CD4-positive, alpha-beta T cell treated with Interleukin-12 subunit alpha and Interleukin-12 subunit beta, for 1 hour (primary cell): ENCODE data around the gene SLC39A3.

Experiments used
- DNase-seq: peaks from one replicate; pipeline ENCODE4 v3.0.0-alpha.2; 2020

SLC39A3 gene

DNA sequence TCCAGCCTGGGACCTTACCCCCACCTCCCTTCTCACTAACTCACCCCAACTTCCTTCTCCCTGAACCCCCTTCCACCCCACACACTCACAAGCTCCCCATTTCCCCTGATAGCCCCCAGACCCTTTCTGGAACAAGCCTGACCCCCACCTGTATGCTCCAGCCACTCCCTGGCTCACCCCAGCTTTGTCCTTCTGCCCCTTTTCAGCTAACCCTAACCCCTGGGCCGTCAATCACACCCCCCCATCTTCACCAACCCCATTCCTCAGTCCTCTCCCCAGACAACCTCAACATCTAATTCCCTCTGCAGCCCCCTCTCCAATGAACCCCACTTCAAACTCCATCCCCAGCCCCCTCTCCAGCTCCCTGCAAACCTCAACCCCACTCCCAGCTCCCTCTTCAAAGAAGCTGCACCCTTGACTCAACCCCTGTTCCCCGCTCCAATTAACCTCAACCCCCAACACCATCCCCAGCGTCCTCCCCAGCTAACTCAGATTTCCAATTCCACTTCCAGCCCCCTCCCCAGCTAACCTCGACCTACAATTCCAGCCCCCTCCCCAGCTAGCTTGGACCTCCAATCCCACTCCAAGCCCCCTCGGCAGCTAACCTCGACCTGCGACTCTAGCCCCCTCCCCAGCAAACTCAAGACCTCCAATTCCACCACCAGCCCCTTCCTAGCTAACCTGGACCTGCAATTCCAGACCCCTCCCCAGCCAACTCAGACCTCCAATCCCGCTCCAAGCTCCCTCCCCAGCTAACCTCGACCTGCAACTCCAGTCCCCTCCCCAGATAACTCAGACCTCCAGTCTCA lies 38.3 kb downstream of the SLC39A3 start:
- DNase-seq = no peak

DNA sequence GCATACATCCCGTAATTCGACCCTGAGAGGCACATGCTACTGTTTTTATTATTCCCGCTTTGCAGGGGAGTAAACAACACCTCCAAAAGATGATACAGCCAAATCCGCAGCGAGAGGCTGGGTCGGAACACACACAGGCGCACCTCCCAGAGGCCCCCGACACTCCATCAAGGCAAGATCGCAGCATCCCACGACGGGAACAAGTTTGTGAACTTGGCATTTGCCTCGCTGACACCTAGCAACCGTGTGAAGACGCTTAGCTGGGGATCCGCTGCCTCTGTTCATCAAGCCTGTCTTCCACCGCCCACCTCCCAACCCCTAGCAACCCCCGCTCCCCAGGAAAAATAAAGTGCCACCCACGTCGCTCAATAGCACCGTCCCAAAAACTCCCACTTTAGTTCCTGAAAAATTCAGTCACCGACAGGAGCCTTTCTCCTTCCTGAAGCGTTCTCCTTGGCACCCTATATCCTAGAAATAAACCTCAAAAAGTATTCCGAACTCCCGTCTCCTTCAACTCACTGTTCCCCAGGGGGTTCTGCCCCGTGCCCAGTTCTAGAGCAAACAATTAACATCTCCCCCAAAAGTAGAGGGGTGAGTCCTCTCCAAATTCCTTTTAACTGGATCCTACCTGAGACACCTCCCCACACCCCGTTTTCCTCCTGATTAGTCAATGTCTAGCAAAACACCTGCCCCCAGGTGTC lies 39.0 kb downstream of the SLC39A3 start:
- DNase-seq = no peak

DNA sequence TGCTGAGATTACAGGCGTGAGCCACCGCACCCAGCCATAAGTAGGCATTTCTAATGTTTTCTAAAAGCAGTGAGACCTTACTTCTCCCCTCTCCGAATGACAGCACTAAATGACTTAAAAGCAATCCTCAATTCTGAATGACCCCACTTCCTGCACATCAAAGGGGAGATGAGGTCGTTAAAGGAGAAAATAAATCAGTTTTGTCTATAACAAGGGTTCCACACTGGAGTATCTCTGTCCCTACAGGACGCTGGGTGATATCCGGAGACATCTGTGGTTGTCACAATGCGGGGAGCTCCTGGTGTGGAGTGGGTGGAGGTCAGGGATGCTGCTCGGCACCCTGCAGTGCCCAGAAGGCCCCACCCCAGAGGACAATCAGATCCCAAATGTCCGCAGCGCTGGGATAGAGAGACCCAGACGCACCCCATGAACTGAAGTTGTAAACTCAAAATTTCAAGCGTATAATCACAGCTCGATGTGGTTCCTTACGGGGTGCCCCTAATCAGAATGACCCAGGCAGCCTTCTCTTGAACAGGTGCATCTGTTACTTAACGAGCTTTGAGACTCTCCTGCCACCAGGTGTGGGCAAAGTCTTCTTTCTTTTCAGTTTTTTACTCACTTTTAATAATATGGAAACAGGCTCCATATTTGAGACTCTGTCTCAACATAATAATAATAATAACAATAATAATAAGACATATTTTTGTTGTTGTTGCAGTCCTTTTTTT lies 40.2 kb downstream of the SLC39A3 start:
- DNase-seq = no peak

DNA sequence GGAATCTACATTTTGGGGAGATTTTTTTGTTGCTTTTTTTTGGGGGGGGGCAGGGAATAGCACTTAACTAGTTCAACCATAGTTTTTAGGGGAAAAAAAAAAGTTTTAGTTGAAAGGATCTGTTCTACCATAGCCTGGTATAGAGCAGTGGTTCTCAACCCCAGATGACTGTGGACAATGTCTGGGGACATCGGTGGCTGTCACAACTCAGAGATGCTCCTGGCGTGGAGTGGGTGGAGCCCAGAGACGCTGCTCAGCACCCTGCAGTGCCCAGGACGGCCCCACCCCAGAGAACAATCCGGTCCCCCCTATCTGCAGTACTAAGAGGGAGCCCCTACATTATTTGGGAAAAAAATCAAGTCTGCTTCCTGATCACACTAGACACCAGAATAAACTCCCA lies 45.6 kb downstream of the SLC39A3 start:
- DNase-seq = no peak

DNA sequence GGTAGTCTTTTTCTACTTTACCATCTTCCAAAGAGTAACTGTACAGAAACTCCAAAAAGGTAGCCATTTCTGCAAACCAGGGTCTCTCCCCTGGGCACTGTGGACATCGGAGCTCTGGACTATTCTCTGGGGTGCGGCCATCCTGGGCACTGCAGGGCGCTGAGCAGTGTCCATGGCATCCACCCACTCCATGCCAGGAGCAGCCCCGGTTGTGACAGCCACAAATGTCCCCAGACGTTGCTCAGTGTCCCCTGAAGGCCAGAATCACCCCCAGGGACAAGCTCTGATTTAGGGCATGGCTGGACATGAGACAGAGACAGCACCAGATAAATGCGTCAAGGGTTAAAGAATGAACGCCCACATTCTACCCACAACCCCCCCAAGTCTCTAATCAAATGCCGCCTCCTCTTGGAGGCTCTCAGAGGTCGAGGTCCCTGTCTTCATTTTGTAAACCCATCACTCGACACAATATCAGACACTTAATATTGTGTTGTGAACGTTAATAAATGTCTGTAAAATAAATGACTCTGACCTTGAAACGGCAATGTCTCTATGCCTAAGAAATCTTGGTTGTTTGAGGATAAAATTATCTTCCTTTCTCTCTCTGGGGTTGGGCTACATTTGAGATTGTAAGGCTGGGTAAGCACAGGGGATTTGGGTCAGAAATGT lies 46.2 kb downstream of the SLC39A3 start:
- no peak for DNase-seq

DNA sequence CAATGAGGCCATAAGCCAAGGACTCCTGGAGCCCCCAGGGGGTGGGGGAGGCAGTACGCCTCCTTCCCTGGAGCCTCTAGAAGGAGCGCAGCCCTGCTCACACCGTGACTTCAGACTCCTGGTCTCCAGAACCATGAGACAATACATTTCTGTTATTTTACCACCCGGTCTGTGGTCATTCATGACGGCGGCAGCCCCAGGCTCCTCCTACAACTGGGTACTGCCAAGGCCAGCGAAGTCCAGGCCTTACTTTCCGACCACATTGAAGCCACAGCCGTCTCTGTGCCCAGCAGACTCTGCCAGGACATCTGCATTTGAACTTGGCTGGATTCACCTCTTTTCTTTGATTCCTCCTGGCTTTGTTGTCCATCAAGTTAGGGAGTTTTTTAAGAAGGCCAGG lies 47.9 kb downstream of the SLC39A3 start:
- no peak for DNase-seq

DNA sequence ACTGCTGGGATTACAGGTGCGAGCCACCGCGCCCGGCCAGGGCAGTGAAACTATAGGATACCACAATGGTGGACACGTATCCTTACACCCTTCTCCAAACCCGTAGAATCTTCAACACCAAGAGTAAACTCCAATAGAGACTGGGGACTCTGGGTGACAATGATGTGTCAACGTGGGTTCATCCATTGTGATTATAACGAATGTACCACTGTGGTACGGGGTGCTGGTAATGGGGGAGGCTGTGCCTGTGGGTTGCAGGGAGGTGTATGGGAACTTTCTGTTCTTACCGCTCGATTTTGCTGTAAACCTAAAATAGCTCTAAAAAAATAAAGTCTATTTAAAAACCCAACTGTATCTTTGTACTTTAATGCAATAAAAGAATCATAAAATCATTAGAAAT lies 49.0 kb downstream of the SLC39A3 start:
- no peak for DNase-seq

DNA sequence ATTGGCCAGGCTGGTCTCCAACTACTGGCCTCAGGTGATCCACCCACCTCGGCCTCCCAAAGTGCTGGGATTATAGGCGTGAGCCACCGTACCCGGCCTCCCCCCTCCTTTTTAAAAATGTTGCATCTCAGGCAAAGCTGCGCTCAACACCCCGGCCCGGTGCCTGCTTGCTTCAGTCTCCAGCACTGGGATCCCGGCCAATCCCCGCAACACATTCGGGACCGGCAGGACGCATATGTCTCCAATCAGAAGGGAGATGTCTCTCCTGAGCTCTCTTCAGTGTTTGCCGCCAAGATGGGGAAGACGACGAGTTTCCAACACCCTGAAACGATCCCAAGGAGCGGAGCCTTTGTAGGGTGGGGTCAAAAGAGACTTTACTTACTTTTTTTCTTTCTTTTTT lies 53.5 kb downstream of the SLC39A3 start:
- DNase-seq = no peak

DNA sequence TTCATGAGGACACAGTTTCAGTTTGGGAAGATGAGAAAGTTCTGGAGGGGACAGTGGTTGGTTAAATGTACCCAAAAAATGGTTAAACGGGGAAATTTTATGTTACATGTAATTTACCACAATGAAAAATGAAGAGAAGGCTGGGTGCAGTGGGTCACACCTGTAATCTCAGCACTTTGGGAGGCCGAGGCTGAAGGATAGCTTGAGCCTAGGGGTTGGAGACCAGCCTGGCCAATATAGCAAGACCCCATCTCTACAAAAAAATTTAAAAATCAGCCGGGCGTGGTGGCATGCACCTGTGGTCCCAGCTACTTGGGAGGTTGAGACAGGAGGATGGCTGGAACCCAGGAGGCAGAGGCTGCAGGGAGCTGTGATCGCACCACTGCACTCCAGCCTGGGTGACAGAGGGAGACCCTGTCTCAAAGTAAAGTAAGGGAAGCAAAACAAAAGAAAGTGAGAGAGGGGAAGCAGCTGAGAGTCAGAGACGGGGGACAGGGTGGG lies 54.6 kb downstream of the SLC39A3 start:
- no peak for DNase-seq

DNA sequence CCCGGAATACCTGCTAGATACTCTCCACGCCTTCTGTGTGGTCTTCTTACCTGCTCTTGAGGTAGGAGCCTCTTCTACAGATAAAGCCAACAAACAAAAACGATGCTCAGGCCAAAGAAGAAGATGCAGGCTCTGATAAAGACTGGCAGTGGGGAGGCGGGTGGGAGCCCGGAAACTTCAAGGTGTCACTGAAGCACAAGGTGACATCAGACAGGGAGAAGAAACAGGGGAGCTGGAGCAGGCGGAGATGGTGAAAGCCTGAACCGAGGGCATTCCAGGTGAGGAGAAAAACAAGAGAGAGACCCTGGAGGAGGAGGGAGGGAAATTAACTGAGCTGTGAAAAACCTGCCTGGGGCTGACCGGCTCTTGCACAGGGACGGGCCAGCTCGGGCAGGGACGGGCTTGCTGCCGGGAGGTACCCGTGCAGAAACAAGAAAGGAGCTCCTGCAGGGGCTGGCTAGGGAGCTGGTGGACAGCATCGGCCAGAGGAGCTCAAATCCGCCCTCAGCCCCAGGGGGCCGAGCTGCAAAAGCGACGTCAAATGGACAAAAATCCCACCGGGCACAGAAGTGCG lies 56.3 kb downstream of the SLC39A3 start:
- DNase-seq = no peak
